DMS 273 (cell line): ENCODE measurements around the gene SYT7.
"Not testable (repeated sequence)": the region's sequence is repeated elsewhere in the genome, so short reads cannot be mapped to it uniquely, and the experiment has no call there.

ENCODE experiments used
- DNase-seq: peaks from one replicate; lab custom pipeline; 2025; ENCODE audit not compliant: unreplicated experiment; lab: John Stamatoyannopoulos, UW

The SYT7 gene

DNA sequence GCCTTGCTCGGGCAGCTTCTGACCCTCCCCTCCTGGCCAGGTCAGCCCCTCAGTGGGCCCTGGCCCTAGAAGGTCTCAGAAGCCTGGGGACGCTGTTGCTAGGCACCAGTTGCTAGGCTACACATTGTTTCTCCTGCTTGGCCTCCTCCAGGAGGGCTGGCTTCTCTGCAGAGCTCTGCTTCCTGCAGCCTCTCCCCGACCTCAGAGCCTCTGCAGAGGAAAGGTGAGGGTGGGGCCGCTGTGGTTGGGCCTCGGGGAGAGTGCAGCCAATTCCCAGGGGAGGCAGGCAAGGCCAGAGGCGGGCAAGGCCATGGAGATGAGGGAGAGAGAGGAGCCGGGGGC, 99.9 kb downstream of the SYT7 start:
- peak; percentile 65 for DNase-seq

- no peak for DNase-seq
Observed at GRCh38 chr11:61480261-61480993, 100.4 kb downstream of the SYT7 start.

DNA sequence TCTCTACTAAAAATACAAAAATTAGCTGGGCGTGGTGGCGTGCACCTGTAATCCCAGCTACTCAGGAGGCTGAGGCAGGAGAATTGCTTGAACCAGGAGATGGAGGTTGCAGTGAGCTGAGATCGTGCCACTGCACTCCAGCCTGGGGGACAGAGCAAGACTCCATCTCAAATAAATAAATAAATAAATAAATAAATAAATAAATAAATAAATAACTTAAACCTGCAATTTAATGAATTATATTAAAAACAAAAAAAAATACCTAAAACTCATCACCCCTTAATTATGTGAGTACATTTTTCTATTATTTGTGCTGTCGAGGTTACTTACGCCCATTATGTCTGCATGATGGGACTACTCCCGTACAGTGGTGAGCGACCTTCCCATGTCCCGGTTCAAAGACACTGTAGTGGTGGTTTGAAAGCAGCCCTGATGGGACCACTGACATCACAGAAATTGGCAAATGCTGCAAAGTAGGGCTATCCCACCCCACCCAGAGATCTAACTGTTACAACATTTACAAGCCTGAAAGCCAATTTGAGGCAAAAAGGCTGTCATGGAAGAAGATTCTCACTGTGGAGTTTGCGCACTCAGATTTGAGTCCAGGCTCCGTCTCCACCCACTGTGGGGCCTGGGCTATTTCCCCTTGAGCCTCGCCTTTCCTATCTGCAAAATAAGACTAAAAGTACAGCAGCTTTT, 101.4 kb downstream of the SYT7 start:
- not testable (repeated sequence) for DNase-seq

DNA sequence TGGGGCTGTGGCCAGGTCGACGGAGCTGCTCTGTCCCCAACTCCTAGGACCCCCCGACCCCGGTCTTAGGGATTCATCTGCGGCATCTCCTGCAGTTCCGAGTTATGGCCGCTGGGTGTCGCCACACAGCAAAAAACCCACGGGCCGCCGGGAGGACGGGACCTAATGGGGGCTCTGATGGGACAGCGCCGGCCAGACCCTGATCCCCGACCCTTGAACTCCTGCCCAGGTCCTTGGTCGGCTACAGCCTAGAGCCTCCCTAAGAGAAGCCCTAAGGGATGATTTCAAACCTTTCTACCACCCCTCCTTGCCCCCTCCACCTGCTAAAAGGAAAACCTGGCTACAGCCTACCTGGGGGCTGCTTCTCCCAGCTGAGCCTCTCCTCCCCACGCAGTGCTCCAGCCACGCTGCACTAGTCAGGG, 103.1 kb downstream of the SYT7 start:
- peak; percentile 60 for DNase-seq

DNA sequence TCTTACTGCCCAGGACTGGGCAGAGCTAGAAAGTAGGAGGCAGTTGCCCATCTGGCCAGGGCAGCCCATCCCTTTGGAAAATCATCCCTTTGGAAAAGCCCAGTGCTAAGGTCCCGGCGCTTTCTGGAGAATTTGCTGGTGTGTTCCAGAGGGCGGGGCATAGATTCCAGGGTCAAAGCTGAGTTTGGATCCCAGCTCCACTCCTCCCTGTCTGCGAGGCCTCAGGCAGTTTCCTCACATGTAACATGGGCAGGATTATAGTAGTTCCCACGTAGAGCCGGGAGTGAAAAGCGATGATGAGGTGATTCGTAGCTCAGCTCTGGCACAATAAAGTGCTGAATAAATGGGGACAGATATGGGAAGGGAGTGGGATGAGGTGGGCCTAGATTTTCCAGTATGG, 103.8 kb downstream of the SYT7 start:
- DNase-seq: no peak

DNA sequence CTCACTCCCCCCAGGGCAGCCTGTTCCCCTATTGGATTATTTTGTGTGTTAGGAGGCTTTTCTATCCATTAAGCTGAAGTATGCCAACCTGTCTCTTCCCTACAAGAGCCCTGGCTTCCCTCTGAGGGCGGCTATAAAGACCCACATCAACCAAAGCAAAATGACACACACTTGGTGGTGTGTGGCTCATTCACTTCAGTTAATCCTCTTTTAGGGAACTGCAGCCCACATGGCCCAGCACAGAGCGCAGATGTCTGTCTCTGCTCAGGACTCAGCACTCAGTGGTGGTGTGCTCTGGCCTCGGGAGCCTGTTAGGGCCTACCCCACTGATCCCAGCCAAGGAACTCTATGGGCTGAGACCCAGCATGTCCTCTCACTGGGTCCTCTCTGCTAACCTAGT, 104.5 kb downstream of the SYT7 start:
- DNase-seq: no peak

- no peak for DNase-seq
Observed at GRCh38 chr11:61475433-61475832, 105.4 kb downstream of the SYT7 start.

GRCh38 chr11:61474013-61474643, 106.7 kb downstream of the SYT7 start:
- no peak for DNase-seq

GRCh38 chr11:61473370-61474012, 107.4 kb downstream of the SYT7 start:
- no peak for DNase-seq

- DNase-seq: no peak
Observed at GRCh38 chr11:61472868-61473267, 108.0 kb downstream of the SYT7 start.

- no peak for DNase-seq
Observed at GRCh38 chr11:61472282-61472681, 108.6 kb downstream of the SYT7 start.

DNA sequence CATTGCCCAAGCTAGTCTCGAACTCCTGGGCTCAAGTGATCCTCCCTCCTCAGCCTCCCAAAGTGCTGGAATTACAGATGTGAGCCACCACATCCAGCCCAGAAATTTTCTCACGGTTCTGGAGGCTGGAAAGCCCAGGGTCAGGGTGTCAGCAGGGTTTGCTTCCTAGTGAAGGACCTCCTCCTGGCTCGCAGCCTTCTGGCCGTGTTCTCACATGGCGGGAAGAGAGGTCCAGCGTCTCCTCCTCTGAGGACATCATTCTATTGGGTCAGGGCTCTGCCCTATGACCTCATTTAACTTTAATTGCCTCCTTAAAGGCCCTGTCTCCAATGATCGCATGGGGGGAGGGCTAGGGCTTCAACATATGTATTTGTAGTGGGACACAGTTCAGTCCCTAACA, 112.9 kb downstream of the SYT7 start:
- no peak for DNase-seq

GRCh38 chr11:61467602-61468001, 113.3 kb downstream of the SYT7 start:
- not testable (repeated sequence) for DNase-seq
